SK-N-SH treated with all-trans-retinoic acid at 6 μM for 48 hours (cell line): ENCODE results near the gene CD28.

Source experiments
- ATAC-seq: fragments of 200-7000 bp; cut with Tn5 transposase; 3 replicates; pipeline ENCODE4 v1.9.1; 2020; ENCODE audit warnings: mild to moderate bottlenecking, moderate library complexity
- ARNTL ChIP-seq: fragments of 450-650 bp; formaldehyde crosslinking; IDR thresholded peaks from 2 replicates; pipeline ENCODE4 v1.5.0; 2020; ENCODE audit warnings: low read depth, mild to moderate bottlenecking, moderate library complexity, borderline replicate concordance
- BACH2 ChIP-seq: fragments of 250-450 bp; sonication (Bioruptor Pico); IDR thresholded peaks from 2 replicates; pipeline ENCODE4 v1.9.0; 2021; ENCODE audit warnings: mild to moderate bottlenecking, borderline replicate concordance
- CSDC2 ChIP-seq: fragments of 250-450 bp; sonication (Bioruptor Pico); IDR thresholded peaks from 2 replicates; pipeline ENCODE4 v1.5.0; 2020; ENCODE audit warnings: mild to moderate bottlenecking, moderate library complexity
- ESRRG ChIP-seq: fragments of 250-450 bp; sonication (Bioruptor Pico); IDR thresholded peaks from 2 replicates; pipeline ENCODE4 v1.6.1; 2021; ENCODE audit warnings: mild to moderate bottlenecking
- GLIS3 ChIP-seq: fragments of 250-450 bp; sonication (Bioruptor Pico); IDR thresholded peaks from 2 replicates; pipeline ENCODE4 v1.5.0; 2020; ENCODE audit warnings: mild to moderate bottlenecking, moderate library complexity
- ISL1 ChIP-seq: fragments of 250-450 bp; sonication (Bioruptor Pico); IDR thresholded peaks from 2 replicates; pipeline ENCODE4 v2.1.2; 2022; ENCODE audit warnings: mild to moderate bottlenecking, moderate library complexity
- OSR1 ChIP-seq: fragments of 250-450 bp; sonication (Bioruptor Pico); IDR thresholded peaks from 2 replicates; pipeline ENCODE4 v1.8.0; 2022; ENCODE audit warnings: moderate library complexity, mild to moderate bottlenecking, inconsistent platforms
- PPARA ChIP-seq: fragments of 250-450 bp; sonication (Bioruptor Pico); IDR thresholded peaks from 2 replicates; pipeline ENCODE4 v1.5.0; 2020; ENCODE audit warnings: mild to moderate bottlenecking, borderline replicate concordance
- RARB ChIP-seq: fragments of 250-450 bp; sonication (Bioruptor Pico); IDR thresholded peaks from 2 replicates; pipeline ENCODE4 v1.8.0; 2021; ENCODE audit warnings: mild to moderate bottlenecking, moderate library complexity
- SNAI2 ChIP-seq: fragments of 250-450 bp; sonication (Bioruptor Pico); IDR thresholded peaks from 2 replicates; pipeline ENCODE4 v1.5.0; 2020; ENCODE audit warnings: mild to moderate bottlenecking, moderate library complexity
- TCF4 ChIP-seq: fragments of 250-450 bp; sonication (Bioruptor Pico); IDR thresholded peaks from 2 replicates; pipeline ENCODE4 v1.8.0; 2021; ENCODE audit warnings: mild to moderate bottlenecking, moderate library complexity, borderline replicate concordance
- TOX ChIP-seq: fragments of 250-450 bp; sonication (Bioruptor Pico); IDR thresholded peaks from 2 replicates; pipeline ENCODE4 v1.8.0; 2021; ENCODE audit warnings: mild to moderate bottlenecking, moderate library complexity, borderline replicate concordance
- ZC3H10 ChIP-seq: fragments of 250-450 bp; sonication (Bioruptor Pico); IDR thresholded peaks from 2 replicates; pipeline ENCODE4 v1.5.1; 2021; ENCODE audit warnings: mild to moderate bottlenecking, moderate library complexity
- ZFP3 ChIP-seq: fragments of 250-450 bp; sonication (Bioruptor Pico); IDR thresholded peaks from 2 replicates; pipeline ENCODE4 v1.5.0; 2020; ENCODE audit warnings: mild to moderate bottlenecking, moderate library complexity
- ZFP30 ChIP-seq: fragments of 450-650 bp; formaldehyde crosslinking; IDR thresholded peaks from 2 replicates; pipeline ENCODE4 v1.5.0; 2022; ENCODE audit warnings: mild to moderate bottlenecking, moderate library complexity
- ZNF565 ChIP-seq: fragments of 450-650 bp; formaldehyde crosslinking; conservative IDR thresholded peaks from 2 replicates; pipeline ENCODE4 v1.5.0; 2020; ENCODE audit warnings: low read depth, mild to moderate bottlenecking, moderate library complexity
- ZNF70 ChIP-seq: fragments of 450-650 bp; formaldehyde crosslinking; IDR thresholded peaks from 2 replicates; pipeline ENCODE4 v1.5.0; 2020; ENCODE audit warnings: mild to moderate bottlenecking, moderate library complexity
- ZNF8 ChIP-seq: fragments of 450-650 bp; formaldehyde crosslinking; IDR thresholded peaks from 2 replicates; pipeline ENCODE4 v1.5.0; 2020; ENCODE audit warnings: mild to moderate bottlenecking, moderate library complexity
- TF ChIP-seq, protein P1 (sequence below): fragments of 250-450 bp; sonication (Bioruptor Pico); IDR thresholded peaks from 2 replicates; pipeline ENCODE4 v1.5.1; 2020; ENCODE audit warnings: low read depth, mild to moderate bottlenecking, moderate library complexity
- TF ChIP-seq, protein P2 (sequence below): fragments of 250-450 bp; sonication (Bioruptor Pico); IDR thresholded peaks from 2 replicates; pipeline ENCODE4 v1.8.0; 2020; ENCODE audit warnings: mild to moderate bottlenecking, moderate library complexity, borderline replicate concordance
- TF ChIP-seq, protein P3 (sequence below): fragments of 250-450 bp; sonication (Bioruptor Pico); IDR thresholded peaks from 2 replicates; pipeline ENCODE4 v1.5.1; 2021; ENCODE audit warnings: mild to moderate bottlenecking, moderate library complexity
- TF ChIP-seq, protein P4 (sequence below): fragments of 250-450 bp; sonication (Bioruptor Pico); IDR thresholded peaks from 2 replicates; pipeline ENCODE4 v1.8.0; 2021; ENCODE audit warnings: low read depth, mild to moderate bottlenecking, moderate library complexity, borderline replicate concordance

CD28 gene

DNA sequence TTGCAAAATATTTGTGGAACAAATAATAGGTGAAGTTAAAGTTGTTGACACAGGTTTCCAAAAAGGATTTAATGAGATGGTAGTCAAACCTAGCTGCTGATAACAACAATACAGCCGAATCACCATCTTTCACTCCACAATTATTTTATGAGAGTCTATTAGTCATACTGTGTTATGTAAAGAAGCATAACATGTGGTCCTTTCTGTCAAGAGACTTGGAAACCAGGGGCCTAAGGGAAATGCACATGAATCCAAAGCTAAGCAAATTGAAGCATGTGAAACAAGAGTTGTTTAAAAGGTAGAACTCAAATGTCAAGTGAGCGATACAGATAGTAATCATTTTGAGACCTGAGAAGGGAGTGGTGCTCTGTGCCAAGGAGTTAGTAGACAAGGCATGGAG lies 16.0 kb downstream of the CD28 start:
- no peak for ATAC-seq
- no peak for TF ChIP-seq ZNF8
- TF ChIP-seq PPARA: no peak
- TF ChIP-seq SNAI2 (CRISPR knock-in tag): no peak
- TF ChIP-seq BACH2 (CRISPR knock-in tag): no peak
- no peak for TF ChIP-seq OSR1
- no peak for TF ChIP-seq ZNF70 (CRISPR knock-in tag)
- no peak for TF ChIP-seq ZNF565 (CRISPR knock-in tag)
- TF ChIP-seq, protein P1, sequence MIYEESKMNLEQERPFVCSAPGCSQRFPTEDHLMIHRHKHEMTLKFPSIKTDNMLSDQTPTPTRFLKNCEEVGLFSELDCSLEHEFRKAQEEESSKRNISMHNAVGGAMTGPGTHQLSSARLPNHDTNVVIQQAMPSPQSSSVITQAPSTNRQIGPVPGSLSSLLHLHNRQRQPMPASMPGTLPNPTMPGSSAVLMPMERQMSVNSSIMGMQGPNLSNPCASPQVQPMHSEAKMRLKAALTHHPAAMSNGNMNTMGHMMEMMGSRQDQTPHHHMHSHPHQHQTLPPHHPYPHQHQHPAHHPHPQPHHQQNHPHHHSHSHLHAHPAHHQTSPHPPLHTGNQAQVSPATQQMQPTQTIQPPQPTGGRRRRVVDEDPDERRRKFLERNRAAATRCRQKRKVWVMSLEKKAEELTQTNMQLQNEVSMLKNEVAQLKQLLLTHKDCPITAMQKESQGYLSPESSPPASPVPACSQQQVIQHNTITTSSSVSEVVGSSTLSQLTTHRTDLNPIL: no peak

DNA sequence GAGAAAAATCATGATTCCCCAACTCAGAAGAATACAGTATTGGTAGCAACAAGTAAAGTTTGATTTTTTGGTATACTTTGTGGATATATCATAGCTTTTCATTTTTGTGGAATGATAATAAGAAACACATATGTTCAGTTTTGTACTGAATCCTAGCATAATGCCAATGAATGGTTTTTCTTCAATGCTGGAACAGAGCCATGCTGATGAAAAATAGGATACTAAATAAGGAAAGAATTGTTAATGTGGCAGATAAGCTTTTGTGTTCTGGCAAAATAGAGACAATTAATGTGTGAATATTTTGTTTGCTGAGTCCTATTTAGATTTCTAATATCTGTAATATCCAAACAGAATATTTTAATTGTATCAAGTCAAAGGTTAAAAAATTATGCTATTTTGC lies 21.9 kb downstream of the CD28 start:
- no peak for ATAC-seq
- TF ChIP-seq TOX (no peak), ZNF8 (no peak), ZFP3 (CRISPR knock-in tag) (no peak), SNAI2 (CRISPR knock-in tag) (no peak), OSR1 (no peak), CSDC2 (CRISPR knock-in tag) (no peak), ARNTL (CRISPR knock-in tag) (no peak), ZNF70 (CRISPR knock-in tag) (no peak), BACH2 (CRISPR knock-in tag) (no peak), ISL1 (CRISPR knock-in tag) (no peak), ZFP30 (CRISPR knock-in tag) (no peak), RARB (CRISPR knock-in tag) (no peak), ZNF565 (CRISPR knock-in tag) (no peak)
- TF ChIP-seq, protein P2, sequence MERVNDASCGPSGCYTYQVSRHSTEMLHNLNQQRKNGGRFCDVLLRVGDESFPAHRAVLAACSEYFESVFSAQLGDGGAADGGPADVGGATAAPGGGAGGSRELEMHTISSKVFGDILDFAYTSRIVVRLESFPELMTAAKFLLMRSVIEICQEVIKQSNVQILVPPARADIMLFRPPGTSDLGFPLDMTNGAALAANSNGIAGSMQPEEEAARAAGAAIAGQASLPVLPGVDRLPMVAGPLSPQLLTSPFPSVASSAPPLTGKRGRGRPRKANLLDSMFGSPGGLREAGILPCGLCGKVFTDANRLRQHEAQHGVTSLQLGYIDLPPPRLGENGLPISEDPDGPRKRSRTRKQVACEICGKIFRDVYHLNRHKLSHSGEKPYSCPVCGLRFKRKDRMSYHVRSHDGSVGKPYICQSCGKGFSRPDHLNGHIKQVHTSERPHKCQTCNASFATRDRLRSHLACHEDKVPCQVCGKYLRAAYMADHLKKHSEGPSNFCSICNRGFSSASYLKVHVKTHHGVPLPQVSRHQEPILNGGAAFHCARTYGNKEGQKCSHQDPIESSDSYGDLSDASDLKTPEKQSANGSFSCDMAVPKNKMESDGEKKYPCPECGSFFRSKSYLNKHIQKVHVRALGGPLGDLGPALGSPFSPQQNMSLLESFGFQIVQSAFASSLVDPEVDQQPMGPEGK (CRISPR knock-in tag): no peak
- TF ChIP-seq, protein P3, sequence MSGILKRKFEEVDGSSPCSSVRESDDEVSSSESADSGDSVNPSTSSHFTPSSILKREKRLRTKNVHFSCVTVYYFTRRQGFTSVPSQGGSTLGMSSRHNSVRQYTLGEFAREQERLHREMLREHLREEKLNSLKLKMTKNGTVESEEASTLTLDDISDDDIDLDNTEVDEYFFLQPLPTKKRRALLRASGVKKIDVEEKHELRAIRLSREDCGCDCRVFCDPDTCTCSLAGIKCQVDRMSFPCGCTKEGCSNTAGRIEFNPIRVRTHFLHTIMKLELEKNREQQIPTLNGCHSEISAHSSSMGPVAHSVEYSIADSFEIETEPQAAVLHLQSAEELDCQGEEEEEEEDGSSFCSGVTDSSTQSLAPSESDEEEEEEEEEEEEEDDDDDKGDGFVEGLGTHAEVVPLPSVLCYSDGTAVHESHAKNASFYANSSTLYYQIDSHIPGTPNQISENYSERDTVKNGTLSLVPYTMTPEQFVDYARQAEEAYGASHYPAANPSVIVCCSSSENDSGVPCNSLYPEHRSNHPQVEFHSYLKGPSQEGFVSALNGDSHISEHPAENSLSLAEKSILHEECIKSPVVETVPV: no peak

DNA sequence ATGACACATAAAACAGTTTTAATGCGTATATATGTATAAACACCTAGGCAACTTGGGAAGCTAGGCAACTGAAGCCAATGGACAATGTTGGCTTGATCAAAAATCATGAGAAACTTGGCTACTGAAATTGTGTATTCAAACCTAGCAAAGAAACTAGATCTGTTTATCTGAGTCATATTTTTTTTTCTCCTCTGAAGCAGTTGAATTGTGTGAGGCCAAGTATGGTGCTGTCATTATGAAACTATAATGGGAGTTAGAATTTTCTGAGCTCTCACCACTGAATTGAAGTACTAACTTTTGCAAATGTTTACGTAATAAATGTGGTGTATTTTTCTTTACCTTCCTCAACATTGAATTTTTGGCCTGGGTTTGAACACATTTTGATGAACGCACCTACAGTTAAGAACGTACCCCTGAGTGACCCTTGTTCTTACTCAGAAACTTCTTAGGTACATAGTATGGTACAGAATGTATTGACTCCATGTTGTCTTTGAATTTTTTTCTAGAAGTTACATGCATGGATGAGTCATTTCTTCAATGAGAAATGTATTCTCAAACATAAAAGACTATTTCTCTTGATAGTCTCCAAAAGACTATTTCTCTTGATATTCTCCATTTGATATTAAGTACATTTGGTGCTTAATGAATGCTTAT lies 23.8 kb downstream of the CD28 start:
- no peak for ATAC-seq
- TF ChIP-seq ZNF565 (CRISPR knock-in tag) (no peak), TCF4 (CRISPR knock-in tag) (no peak)

DNA sequence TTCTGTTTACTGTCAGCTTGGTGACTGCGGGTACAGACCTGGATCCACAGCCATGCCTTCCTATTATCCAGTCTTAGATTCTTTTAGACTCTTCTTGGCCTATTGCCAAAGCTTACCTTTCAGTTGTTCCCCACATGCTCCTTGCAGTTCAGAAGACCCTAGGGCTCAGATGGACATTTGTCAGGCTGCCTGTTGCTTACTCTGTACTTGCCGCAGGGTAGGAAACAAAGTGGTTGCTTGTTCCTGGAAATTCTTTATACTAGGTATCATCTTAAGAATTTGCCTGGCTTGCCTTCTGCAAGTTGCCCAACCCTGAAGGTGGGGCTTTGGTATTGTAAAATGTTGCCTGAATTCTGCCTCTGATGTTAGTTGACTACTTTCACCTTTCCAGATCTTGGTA lies 24.4 kb downstream of the CD28 start:
- no peak for TF ChIP-seq ZFP3 (CRISPR knock-in tag)
- no peak for TF ChIP-seq ZFP30 (CRISPR knock-in tag)
- TF ChIP-seq PPARA: no peak
- TF ChIP-seq, protein P1: no peak
- no peak for TF ChIP-seq TOX
- TF ChIP-seq TCF4 (CRISPR knock-in tag): no peak
- TF ChIP-seq, protein P2 (CRISPR knock-in tag): no peak
- no peak for TF ChIP-seq ARNTL (CRISPR knock-in tag)
- no peak for TF ChIP-seq ZNF565 (CRISPR knock-in tag)
- TF ChIP-seq, protein P3: no peak
- TF ChIP-seq RARB (CRISPR knock-in tag): no peak
- TF ChIP-seq CSDC2 (CRISPR knock-in tag): no peak
- TF ChIP-seq, protein P4, sequence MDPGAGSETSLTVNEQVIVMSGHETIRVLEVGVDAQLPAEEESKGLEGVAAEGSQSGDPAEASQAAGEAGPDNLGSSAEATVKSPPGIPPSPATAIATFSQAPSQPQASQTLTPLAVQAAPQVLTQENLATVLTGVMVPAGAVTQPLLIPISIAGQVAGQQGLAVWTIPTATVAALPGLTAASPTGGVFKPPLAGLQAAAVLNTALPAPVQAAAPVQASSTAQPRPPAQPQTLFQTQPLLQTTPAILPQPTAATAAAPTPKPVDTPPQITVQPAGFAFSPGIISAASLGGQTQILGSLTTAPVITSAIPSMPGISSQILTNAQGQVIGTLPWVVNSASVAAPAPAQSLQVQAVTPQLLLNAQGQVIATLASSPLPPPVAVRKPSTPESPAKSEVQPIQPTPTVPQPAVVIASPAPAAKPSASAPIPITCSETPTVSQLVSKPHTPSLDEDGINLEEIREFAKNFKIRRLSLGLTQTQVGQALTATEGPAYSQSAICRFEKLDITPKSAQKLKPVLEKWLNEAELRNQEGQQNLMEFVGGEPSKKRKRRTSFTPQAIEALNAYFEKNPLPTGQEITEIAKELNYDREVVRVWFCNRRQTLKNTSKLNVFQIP (CRISPR knock-in tag): no peak
- no peak for TF ChIP-seq ISL1 (CRISPR knock-in tag)
- TF ChIP-seq GLIS3: no peak
- TF ChIP-seq ZC3H10: no peak
- no peak for TF ChIP-seq SNAI2 (CRISPR knock-in tag)
- TF ChIP-seq ESRRG (CRISPR knock-in tag): no peak
- TF ChIP-seq ZNF8: no peak
- ATAC-seq: no peak
